GM19463 (cell line): ENCODE measurements around the gene SLC25A23.
A peak's percentile ranks its signal among the peaks of the same experiment; 100 is the strongest.

Experiments
- ATAC-seq: cut with Tn5 transposase; IDR thresholded peaks from one replicate; pipeline ENCODE4 v1.9.1; 2021; ENCODE audit warnings: mild to moderate bottlenecking, moderate library complexity; ENCODE audit not compliant: unreplicated experiment

Gene SLC25A23

DNA sequence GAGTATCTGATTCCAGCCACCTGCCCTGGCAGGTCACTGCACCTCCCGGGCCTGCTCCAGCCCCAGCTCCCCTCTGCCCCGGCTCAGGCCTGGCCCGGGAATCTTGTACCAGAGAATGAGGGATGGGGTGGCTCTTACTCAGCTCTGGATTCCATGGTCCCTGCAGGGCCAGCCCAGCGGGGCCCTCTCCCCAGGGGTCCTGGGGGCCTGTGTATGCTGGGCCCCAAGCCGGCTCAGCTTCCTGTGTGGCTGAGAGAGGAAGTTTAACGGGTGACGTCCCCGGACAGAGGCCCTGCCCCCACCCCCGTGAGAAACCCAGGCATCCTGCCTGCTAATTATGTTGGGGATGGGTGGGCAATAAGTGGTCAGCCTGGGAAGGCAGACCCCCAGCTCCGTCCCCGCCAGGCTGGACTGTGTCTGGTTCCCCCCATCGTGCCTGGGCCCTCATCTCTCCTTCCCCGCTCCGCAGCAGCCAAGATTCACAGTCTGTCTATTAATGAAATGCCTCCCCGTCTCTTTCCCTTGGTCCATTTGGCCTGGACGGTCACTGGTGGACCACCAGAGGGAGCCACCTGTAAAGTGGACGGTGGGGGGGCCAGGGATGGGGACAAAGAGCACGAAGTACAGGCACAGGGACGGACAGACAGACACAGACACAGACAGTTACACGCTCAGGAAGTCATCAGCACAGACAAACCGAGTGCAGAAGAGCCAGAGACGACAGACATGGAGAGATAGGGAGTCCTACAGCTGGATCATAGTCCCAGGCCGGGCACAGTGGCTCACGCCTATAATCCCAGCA, 22.1 kb upstream of the SLC25A23 start, which contains the start of gene DENND1C:
DENND1C (minus strand) TSS at position 247 of the 802 bp plus-strand sequence; CDS start at position 155, 92 bp downstream.
- ATAC-seq, result peak; percentile 47

DNA sequence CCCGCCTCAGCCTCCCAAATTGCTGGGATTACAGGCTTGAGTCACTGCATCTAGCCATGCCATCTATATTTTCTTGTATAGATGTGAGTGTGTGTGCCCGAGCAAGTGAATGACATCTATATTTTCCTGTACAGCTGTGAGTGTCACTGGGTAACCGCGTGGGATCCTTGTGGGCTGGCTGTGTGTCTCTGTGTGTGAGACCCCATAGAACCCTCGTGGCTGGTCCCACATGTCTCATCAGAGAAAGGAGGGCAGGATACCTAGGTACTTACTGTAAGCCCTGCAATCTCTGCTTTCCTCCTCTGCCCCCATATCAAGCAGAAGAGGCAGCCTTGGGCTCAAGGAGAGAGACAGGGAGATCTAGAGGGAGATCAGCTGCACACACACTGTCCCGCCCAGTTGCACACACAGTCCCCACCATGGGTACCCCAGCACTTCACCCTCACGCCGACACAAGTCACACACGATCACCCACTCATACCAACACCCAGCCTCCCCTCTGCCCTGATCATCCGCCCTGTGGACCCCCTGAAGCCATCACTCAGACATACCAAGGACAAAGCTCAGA, 21.3 kb upstream of the SLC25A23 start:
- no peak for ATAC-seq

DNA sequence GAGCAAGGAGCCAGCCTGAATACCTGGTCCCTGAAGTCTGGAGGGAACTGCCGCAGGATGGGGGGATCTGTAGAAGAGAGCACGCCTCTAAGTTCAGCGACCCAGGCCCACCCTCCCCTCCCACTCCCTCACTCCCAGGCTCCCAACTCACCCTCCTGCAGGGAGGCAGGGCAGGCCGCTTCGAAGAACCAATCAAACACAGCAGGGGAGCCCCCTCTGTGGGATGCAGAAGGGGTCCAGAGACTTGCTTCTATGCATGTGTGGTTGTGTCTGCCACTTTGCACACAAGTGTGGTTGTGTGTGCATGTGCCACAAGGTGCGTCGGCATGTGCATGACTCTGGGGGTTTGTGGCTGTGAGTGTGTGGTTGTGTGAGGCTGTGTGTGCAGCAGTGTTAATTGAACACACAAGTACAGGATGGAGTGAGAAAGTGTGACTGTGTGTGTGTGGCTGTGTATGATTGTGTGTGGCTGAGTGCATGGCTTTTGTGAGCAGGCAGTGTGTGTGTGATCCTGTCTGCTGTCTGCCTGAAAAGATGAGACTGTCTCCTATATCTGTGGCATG, 20.3 kb upstream of the SLC25A23 start:
- ATAC-seq, result no peak

DNA sequence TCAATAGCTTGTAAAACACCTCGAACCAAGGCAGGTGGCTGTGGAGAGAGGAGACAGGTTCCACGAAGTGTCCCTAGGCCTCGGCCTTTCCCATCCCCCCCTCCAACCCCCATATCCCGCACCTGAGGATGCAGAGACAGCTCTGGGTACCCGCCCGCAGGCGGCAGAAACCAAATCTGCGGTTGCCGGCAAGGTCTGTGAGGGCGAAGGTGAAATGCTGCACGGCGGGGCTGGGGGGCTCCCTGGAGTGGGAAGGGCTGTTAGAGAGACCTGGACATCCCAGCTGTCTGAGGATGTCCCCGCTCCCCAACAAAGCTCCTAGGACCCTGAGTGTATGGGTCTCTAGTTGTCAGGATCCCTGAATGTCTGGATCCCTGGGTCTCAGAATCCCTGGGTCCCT, 19.2 kb upstream of the SLC25A23 start:
- no peak for ATAC-seq

DNA sequence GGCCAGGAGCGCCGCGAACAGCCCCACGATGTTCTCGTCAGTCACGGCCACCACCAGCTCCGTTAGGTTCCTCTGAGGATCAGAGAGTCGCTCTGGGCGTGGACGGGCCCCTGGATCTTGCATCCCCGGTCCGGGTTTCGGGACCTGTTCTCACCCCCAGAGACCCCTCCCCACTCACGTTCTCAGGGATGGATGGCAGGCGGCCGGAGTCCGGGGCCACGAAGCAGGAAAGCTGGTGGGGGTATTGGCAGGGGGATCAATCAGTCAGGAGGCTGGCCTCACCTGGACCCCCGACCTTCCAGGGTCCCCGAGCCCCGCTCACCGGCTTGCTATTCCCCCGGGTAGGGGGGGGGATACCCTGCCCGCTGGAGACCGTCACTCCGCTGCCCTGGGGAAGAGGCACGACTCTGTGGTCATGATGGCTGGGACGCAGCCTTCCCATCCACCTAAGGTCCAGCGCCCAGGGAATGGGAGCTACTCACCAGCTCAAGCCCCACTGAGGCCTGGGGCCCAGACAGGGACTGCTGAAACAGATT, 17.4 kb upstream of the SLC25A23 start:
- ATAC-seq, result no peak

DNA sequence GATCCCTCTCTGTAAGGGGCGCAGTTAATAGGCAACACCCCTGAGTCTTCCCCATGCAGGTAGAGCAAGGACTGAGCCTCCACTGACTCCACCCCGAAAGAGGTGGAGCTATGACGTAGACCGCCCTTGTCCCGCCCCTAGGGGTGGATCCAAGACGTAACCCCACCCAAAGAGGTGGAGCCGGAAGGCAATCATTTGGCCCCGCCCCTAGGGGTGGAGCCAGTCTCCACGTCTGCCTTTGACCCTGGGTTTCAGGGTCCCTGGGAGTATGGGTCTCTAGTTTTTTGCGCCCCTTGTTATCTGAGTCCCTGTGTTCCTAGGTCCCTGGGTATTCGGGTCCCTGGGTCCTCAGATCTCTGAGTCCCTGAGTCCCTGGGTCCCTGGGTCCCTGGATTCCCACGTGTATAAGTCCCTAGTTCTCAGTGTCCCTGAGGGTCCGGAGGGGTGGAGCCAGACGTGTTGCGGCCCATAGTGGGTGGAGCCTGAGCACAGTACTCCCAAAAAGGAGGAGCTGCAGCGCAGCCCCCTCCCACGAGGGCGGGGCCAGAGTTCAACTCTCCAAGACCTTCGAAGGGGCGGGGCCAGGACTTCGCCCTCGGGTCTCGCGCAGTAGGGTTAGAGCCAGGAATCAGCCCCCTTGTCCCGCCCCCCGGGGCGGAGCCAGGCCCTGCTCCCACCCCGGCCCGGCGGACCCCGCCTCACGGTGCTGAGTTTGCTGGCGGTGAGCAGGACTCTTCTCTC, 16.7 kb upstream of the SLC25A23 start:
- no peak for ATAC-seq

DNA sequence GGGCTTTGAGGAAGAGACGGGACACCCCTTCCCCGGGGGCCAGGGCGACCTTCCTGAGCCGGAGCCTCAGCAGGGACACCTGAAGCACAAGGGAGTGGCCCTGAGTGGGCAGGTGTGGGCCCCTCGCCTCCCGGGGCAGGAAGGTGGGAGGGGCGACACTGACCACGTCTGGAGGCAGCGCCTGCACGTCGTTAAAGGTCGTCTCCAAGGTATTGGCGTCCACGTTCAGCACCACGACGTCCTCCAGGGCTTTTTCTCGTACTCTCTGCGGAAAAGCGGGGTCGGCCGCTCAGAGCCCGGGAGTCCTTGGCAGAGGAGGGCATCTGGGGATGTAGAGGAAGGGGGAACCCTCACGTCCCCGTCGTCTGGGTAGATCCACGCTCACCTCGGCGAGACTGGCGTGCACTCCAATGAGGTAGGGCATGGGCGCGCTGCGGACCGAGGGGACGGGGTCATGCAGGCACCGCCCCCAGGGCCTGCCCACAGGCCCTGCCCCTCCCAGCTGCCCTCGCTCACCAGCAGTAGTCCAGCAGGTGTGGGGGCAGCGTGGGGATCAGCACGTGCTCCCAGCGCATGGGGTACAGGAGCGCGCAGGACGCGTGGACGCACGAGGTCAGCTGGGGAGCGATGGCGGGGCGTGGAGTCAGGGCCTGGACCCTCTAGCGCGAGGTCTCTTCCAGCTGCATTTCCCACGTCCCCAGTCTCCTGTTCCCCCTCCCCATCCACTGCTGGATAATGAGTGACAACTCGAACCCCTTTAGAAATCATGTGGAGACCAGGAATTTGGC, 15.9 kb upstream of the SLC25A23 start:
- ATAC-seq, result no peak

DNA sequence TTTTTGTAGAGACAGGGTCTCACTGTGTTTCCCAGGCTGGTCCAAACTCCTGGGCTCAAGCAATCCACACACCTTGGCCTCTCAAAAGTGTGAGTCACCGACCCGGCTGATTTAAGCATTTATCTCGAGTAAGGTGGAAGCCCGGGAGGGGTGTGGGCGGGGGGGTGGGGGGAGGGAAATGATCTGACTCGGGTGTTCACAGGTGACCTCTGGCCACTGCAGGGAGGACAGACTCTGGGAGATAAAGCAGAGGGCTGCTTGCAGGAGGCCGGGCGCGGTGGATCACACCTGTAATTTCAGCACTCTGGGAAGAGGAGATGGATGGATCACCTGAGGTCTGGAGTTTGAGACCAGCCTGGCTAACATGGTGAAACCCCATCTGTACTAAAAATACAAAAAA, 14.1 kb upstream of the SLC25A23 start:
- no peak for ATAC-seq

DNA sequence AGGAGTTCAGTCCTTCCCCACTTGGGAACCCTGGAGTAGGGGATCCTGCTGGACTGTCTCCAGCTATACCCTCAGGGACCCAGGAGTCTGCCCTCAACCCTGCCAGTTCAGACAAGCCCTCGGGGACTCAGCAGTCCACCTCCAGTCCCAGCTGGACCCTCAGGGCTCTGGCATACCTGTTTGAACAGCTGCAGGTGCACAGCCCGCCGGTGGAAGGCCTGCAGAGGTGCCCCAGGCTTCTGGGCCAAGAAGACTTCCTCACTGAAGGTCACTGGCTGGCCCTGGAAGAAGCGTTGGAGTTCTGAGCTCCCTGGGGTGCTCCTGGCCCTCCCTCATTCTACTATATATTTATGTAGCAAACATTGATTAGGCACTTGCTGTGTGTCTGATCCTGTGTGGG, 13.1 kb upstream of the SLC25A23 start:
- ATAC-seq, result no peak

DNA sequence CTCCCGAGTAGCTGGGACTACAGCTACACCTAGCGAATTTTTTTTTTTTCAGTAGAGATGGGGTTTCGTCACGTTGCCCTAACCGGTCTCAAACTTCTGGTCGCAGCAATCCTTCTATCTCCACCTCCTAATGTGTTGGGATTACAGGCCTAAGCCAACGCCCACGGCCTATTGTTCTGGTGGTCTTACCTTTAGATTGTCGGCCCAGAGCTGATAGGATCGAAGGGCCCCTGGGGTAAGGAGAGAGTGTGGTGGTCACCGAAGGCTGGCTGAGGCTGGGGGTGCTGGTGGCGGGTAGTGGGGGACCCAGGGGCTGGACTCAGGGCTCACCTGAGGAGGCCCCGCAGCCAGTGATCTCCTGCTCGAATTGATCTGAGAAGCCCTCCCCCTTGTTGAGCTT, 11.5 kb upstream of the SLC25A23 start:
- ATAC-seq, result no peak

DNA sequence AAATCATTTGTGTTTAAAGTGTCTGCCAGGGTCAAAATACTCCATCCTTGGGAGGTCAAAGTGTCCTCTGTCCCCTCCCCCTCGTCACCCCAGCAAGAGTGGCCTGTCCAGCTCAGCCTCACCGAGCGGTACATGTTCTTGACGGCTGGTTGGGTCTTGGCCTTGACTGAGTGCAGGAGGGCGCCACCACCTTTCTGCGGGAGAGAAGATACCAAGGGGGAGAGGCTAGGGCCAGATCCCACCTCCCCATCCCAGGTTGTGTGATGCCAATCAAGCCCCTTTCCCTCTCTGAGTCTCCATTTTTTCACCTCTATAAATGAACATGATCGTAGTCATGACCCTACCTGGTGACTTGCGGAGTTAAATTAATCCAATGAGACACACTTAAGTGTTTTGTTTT, 10.6 kb upstream of the SLC25A23 start:
- ATAC-seq, result no peak

DNA sequence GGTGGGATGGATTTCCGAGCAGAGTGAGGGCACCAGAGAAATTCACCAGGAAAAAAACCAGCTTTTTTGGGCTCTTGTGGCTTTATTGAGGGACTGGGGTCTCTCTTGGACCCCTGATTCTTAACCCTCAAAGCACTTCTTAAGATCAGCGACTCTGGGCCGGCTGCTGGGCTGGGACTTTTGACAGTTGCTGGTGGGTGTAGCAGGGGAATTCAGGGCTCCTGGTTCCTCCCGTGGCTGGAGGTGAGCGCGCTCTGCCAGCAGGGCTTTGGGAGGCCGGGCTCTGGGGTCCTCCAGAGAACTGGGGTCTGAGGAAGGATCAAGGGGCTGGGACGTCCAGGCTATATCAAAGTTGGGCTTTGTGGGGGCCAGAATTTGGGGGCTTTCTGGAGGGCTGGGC, 7.8 kb upstream of the SLC25A23 start:
- ATAC-seq, result no peak

DNA sequence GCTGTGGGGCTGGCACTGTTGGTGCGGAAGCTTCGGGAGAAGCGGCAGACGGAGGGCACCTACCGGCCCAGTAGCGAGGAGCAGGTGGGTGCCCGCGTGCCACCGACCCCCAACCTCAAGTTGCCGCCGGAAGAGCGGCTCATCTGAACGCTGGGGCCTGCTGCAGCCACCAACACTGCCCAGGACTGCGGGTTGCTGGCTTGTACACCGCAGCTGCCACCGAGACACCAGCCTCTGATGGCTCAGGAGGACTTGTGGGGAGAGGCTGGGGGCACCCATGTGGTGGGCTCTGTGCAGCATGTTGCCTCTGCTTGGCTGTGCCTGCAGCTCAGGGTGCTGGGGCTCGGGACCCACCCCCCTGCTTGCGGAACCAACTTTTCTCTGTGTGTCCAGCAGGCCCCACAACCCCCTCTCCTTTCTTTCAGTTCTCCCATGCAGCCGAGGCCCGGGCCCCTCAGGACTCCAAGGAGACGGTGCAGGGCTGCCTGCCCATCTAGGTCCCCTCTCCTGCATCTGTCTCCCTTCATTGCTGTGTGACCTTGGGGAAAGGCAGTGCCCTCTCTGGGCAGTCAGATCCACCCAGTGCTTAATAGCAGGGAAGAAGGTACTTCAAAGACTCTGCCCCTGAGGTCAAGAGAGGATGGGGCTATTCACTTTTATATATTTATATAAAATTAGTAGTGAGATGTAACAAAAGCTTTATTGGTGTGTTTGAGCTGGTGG, 7.1 kb upstream of the SLC25A23 start:
- no peak for ATAC-seq

DNA sequence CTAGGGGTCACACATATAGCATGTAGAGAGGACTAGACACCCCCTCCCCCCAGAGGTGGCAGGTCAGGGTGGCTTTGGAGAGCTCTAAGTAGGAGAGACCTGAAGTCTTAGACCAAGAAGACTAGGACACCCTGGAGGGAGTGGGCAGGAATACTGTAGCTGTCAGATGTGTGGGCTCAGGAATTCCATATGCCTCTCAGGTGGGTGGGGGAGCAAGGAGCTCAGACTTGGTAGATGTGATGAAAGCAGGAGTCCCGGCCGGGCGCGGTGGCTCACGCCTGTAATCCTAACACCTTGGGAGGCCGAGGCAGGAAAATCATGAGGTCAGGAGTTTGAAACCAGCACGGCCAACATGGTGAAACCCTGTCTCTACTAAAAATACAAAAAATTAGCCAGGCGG, 6.1 kb upstream of the SLC25A23 start:
- no peak for ATAC-seq

DNA sequence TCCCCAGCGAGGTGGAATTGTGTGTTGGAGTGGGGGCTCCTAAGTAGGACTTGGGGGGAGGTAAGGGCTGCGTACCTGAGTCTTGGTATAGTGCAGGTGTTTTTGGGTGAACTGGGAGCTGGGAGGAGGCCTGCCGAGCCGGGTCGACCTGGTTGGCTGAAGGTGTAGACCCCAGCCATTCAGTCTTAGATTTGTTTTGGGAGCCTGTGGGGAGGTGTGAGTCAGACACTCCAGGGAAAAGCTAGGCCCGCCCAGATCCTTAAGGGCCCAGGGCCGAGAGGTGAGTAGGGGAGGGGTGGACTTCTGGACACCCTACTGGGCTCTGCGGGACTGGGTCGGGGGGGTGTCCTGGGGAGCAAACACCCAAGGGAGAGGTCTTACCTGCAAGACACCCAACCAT, 5.4 kb upstream of the SLC25A23 start:
- ATAC-seq, result no peak

DNA sequence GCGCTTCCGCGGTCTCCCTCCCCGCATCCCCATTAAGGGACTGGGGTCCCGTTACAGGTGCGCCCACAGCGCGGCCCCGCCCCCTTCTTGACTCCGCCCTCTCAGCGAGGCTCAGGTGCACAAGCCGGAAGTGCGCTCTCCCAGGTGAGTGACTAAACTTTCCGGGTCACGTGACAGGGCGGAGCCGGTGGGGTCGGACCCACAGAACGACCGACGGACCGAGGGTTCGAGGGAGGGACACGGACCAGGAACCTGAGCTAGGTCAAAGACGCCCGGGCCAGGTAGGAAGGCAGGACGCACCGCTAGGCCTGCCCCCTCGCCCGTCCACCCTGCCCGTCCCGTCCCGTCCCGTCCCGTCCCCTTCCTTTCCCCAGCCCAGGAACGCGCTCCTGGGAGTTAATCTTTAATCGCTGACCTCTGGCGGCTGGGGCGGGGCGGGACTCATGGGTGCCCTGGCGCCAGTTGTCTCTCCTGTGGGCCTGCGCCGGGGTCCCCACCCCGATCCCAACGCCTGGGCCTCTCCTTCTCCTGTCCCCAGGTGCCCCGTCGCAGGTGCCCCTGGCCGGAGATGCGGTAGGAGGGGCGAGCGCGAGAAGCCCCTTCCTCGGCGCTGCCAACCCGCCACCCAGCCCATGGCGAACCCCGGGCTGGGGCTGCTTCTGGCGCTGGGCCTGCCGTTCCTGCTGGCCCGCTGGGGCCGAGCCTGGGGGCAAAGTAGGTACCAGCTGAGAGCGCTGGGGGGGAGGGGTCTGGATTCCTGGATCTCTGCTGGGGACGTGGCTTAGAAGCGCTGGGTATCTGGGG, 4.7 kb upstream of the SLC25A23 start, which contains the start of gene CRB3:
CRB3 (plus strand) TSS at position 202 of the 804 bp plus-strand sequence; CDS start at position 633, 431 bp downstream.
- ATAC-seq, result no peak

DNA sequence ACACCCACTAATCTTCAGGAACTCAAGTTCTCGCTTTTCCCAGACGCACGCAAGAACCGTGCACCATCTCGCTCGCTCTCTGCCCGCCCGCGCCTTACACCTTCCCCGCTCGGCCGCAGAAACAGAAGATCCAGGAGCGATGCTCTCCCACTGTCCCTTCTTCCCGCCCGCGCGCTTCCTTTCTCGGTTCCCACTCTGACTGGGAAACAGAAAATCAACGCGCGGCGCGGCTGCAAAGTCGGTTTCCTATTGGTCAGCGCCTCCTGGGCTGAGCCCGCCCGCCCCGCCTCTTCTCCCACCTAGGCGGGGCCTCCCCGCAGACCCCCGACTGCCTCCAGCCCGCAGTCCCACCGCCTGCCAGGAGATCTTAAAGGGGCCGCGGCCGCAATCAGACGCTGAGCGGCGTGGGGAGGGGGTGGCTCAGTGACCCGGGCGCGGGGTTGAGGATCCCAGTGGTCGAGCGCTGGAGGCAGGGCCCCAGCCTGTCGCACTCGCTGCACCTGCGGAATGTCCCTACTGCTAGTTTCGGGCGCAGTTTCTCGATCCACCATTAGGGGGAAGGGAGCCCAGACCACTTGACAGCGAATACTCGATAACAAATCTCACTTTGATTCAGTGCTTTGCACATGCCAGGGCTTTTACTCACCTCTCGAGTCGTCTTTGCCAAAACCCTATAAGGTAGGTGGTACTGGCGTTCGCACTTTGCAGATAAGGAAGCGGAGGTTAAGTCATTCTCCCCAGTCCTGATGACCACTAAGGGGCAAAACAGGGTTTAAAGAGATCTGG, 700 bp upstream of the SLC25A23 start:
- peak; percentile 80 for ATAC-seq

DNA sequence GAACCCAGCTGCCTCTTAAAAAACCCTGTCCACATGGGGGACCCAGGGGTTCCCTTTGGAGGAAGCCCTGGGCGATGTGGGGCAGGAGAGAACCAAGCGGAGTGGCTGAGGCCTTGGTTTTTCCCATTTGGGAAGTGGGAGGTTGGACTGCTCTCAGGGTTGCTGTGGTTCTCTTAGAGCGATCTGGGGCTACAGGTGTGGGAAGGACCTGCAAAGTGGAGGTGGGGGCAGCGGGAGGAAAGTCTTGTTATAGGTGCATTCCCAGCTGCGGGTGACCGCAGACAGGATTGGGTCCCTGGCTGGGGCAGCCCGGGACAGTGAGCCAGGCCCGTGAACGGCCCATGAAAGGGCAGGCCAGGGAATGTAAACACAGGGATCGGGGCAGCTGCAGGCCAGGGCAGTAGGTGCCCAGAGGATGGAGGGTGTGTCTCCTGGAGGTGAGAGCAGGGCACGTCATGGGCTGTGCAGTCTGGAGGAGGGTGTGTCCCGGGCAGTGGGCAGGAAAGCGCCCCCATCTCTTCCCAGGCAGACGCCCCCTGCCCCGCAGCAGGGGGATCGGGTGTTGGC, 814 bp downstream of the SLC25A23 start:
- ATAC-seq, result no peak
